Thoracic aorta (tissue), 2 donors: Measurements from ENCODE around the gene FPR1. TPM values are rescaled to one million over a fixed set of nuclear protein-coding genes. Genes with fewer than 3 reads are reported as not detected.

ENCODE experiments used
- ATAC-seq: fragments of 150-250 bp; one replicate; pipeline ENCODE4 v1.8.0; 2017; ENCODE audit warnings: low read depth; ENCODE audit not compliant: insufficient number of reproducible peaks, low FRiP score
- DNase-seq: peaks from one replicate; pipeline ENCODE4 v3.0.0-alpha.2; 2020; ENCODE audit warnings: low spot score
- H3K27ac ChIP-seq, 2 donors: fragments of 200-600 bp; sonication (generic); 1 replicate in 1 of 2; 2 replicates in 1 of 2; pipeline ENCODE4 v1.5.1; 2016; ENCODE audit warnings: mild to moderate bottlenecking in 2 of 2, moderate library complexity in 2 of 2
- H3K27me3 ChIP-seq: fragments of 200-600 bp; sonication (generic); replicated peaks from 2 replicates; pipeline ENCODE4 v1.6.0; 2016; ENCODE audit warnings: mild to moderate bottlenecking; ENCODE audit not compliant: insufficient read depth
- H3K36me3 ChIP-seq: fragments of 200-600 bp; sonication (generic); one replicate; pipeline ENCODE4 v1.5.1; 2016
- H3K4me1 ChIP-seq, 2 donors: fragments of 200-600 bp; sonication (generic); 1 replicate in 1 of 2; 2 replicates in 1 of 2; pipeline versions ENCODE4 v1.5.1 to v1.6.0; 2016; ENCODE audit warnings: low read depth in 2 of 2, mild to moderate bottlenecking in 1 of 2; ENCODE audit not compliant: control insufficient read depth in 1 of 2
- H3K4me3 ChIP-seq: fragments of 200-600 bp; sonication (generic); 2 replicates; pipeline ENCODE4 v1.5.1; 2016; ENCODE audit warnings: mild to moderate bottlenecking
- H3K9me3 ChIP-seq: fragments of 200-600 bp; sonication (generic); 2 replicates; pipeline ENCODE4 v1.5.1; 2016
- CTCF ChIP-seq: fragments of 200-600 bp; sonication (generic); IDR thresholded peaks from one replicate; pipeline ENCODE4 v1.5.1; 2019; ENCODE audit warnings: antibody characterized with exemption
- total RNA-seq, 2 donors: library from RNA; depleted of rRNA; stranded (reverse); fragments of >200 nt; gene quantifications; one replicate each; pipeline versions ENCODE4 v1.1.0 to v1.2.3, GENCODE V29; 2016

FPR1 gene
- total RNA-seq, 2 donors from 2014 or later: 30.2 to 39.3 TPM

GRCh38 chr19:51711702-51712101 is 40.0 kb downstream of the FPR1 start:
- no peaks in the 10 kb centered on the region for H3K36me3 ChIP-seq
- no peaks in the 10 kb centered on the region for H3K4me1 ChIP-seq
- no peak overlapping the region for H3K4me3 ChIP-seq
- no peaks in the 10 kb centered on the region for H3K9me3 ChIP-seq
- ATAC-seq: no peak
- DNase-seq: no peak
- no peaks in the 10 kb centered on the region for H3K27me3 ChIP-seq
- no peak for TF ChIP-seq CTCF
- no peak overlapping the region for H3K27ac ChIP-seq

- Histone ChIP-seq H3K27ac (no peak overlapping the region), H3K4me1 (peaks cover 1 to 7% of the 10 kb centered on the region in 2 donors), H3K27me3 (no peaks in the 10 kb centered on the region), H3K4me3 (no peak overlapping the region), H3K9me3 (no peaks in the 10 kb centered on the region), H3K36me3 (no peaks in the 10 kb centered on the region)
- TF ChIP-seq CTCF: no peak
- ATAC-seq: no peak
- DNase-seq: no peak
Measured at GRCh38 chr19:51710163-51710562, 41.5 kb downstream of the FPR1 start.

GRCh38 chr19:51709575-51709974 is 42.1 kb downstream of the FPR1 start:
- Histone ChIP-seq H3K4me1 (peaks cover 7 to 13% of the 10 kb centered on the region in 2 donors), H3K4me3 (no peak overlapping the region), H3K27me3 (no peaks in the 10 kb centered on the region), H3K27ac (no peak overlapping the region), H3K36me3 (no peaks in the 10 kb centered on the region), H3K9me3 (no peaks in the 10 kb centered on the region)
- ATAC-seq (no peak), DNase-seq (no peak)
- TF ChIP-seq CTCF: no peak

- Histone ChIP-seq H3K4me3 (no peak overlapping the region), H3K4me1 (peaks cover 9 to 16% of the 10 kb centered on the region in 2 donors), H3K36me3 (no peaks in the 10 kb centered on the region), H3K27me3 (no peaks in the 10 kb centered on the region), H3K9me3 (no peaks in the 10 kb centered on the region), H3K27ac (no peak overlapping the region)
- ATAC-seq: no peak
- TF ChIP-seq CTCF: no peak
- DNase-seq: no peak
Measured at GRCh38 chr19:51708811-51709210, 42.9 kb downstream of the FPR1 start.

GRCh38 chr19:51706885-51707284 is 44.8 kb downstream of the FPR1 start:
- no peak for TF ChIP-seq CTCF
- Histone ChIP-seq H3K27me3 (no peaks in the 10 kb centered on the region), H3K36me3 (no peaks in the 10 kb centered on the region), H3K4me3 (no peak overlapping the region), H3K9me3 (no peaks in the 10 kb centered on the region), H3K27ac (no peak overlapping the region), H3K4me1 (peaks cover 15 to 35% of the 10 kb centered on the region in 2 donors)
- DNase-seq: no peak
- no peak for ATAC-seq
